Lower leg skin (tissue), 3 donors: ENCODE data around the gene AKAP9.

ENCODE experiments used
- CTCF ChIP-seq, 3 donors: fragments of 450-650 bp; IDR thresholded peaks; one replicate each; pipeline ENCODE4 v1.5.1; 2016; ENCODE audit warnings: antibody characterized with exemption in 3 of 3, mild to moderate bottlenecking in 3 of 3, moderate library complexity in 2 of 3
- POLR2A ChIP-seq, 2 donors: fragments of 450-650 bp; IDR thresholded peaks; one replicate each; pipeline ENCODE4 v1.6.1; 2016 to 2017; ENCODE audit warnings: antibody characterized with exemption in 2 of 2, mild to moderate bottlenecking in 1 of 2, moderate library complexity in 1 of 2

- no peak for TF ChIP-seq POLR2A (IDR thresholded peaks at IDR 0.05)
- TF ChIP-seq CTCF (IDR thresholded peaks at IDR 0.05) = no peak
Observed at GRCh38 chr7:92058040-92058439, 117.4 kb downstream of the AKAP9 start.
